Choroid plexus epithelial cell (primary cell): ENCODE results near the gene IL17REL.
A peak's percentile ranks its signal among the peaks of the same experiment; 100 is the strongest.
"Not testable (repeated sequence)": the region's sequence is repeated elsewhere in the genome, so short reads cannot be mapped to it uniquely, and the experiment has no call there.

Source experiments
- DNase-seq: peaks from one replicate; pipeline ENCODE4 v3.0.0-alpha.2; 2010; ENCODE audit warnings: low read depth
- H3K4me3 ChIP-seq: 2 replicates; pipeline ENCODE4 v1.5.1; 2011; ENCODE audit warnings: low read depth, mild to moderate bottlenecking, control low read depth, low read length, moderate library complexity
- TF ChIP-seq, protein P1 (sequence below): conservative IDR thresholded peaks from 2 replicates; pipeline ENCODE4 v1.5.1; 2011; ENCODE audit warnings: low read depth, mild to moderate bottlenecking, control low read depth, inconsistent platforms, low read length, moderate library complexity

IL17REL gene

DNA sequence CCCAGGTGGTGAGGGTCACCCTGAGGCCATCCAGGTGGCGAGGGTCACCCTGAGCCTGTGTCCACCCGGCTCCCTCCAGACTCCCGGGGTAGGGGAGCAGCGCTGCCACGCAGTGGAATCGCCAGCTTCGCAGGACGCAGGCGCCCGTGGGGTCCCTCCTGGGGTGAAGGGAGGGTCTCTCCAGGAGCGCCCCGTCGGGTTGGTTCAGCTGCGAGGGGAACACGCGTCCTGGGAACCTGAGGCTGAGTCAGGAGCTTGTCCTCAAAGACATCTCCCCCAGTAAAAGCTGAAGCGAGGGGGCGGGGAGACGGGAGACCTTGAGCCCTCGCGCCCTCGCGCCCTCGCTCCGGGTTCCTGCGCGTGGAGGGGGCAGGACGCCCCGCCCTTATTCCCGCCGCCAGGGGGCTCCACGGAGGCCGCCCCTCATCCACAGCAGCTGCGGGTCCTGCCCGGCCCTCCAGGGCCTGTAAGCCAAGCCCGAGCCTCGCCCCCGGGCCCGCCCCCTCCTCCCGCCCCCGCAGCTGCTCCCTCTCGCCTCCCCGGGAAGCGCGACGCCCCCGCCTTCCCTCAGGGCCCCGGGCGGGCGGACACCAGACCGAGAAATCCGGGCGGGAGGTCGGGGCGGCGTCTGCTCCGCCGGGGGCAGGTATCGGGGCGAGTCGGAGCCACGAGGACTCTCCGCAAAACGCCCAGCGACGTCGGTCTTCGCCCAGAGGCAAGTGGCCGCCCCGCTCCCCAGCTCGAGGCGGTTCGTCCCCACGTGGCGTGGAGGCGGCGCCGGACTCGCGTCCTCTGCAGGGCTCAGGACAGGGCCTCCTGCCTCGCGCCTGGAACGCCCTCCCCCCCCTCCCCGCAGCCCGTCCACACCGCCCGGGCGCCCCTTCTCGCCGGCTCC is 29.2 kb downstream of the IL17REL start:
- TF ChIP-seq, protein P1, sequence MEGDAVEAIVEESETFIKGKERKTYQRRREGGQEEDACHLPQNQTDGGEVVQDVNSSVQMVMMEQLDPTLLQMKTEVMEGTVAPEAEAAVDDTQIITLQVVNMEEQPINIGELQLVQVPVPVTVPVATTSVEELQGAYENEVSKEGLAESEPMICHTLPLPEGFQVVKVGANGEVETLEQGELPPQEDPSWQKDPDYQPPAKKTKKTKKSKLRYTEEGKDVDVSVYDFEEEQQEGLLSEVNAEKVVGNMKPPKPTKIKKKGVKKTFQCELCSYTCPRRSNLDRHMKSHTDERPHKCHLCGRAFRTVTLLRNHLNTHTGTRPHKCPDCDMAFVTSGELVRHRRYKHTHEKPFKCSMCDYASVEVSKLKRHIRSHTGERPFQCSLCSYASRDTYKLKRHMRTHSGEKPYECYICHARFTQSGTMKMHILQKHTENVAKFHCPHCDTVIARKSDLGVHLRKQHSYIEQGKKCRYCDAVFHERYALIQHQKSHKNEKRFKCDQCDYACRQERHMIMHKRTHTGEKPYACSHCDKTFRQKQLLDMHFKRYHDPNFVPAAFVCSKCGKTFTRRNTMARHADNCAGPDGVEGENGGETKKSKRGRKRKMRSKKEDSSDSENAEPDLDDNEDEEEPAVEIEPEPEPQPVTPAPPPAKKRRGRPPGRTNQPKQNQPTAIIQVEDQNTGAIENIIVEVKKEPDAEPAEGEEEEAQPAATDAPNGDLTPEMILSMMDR = peak; percentile 36
- no peak for DNase-seq
- H3K4me3 ChIP-seq = no peak overlapping the region

DNA sequence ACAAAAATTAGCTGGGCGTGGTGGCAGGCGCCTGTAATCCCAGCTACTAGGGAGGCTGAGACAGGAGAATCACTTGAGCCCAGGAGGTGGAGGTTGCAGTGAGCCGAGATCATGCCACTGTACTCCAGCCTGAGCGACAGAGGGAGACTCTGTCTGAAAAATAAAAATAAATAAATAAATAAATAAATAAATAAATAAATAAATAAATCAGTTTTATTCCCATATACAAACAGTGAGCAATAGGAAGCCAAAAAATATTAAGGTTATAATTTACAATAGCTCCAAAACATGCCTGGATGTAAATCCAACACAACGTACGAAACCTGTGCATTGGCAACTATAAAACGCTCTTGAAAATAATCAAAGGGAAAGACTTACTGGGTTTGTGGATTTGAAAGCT is 30.8 kb downstream of the IL17REL start:
- DNase-seq, H3K4me3 ChIP-seq: not testable (repeated sequence)

DNA sequence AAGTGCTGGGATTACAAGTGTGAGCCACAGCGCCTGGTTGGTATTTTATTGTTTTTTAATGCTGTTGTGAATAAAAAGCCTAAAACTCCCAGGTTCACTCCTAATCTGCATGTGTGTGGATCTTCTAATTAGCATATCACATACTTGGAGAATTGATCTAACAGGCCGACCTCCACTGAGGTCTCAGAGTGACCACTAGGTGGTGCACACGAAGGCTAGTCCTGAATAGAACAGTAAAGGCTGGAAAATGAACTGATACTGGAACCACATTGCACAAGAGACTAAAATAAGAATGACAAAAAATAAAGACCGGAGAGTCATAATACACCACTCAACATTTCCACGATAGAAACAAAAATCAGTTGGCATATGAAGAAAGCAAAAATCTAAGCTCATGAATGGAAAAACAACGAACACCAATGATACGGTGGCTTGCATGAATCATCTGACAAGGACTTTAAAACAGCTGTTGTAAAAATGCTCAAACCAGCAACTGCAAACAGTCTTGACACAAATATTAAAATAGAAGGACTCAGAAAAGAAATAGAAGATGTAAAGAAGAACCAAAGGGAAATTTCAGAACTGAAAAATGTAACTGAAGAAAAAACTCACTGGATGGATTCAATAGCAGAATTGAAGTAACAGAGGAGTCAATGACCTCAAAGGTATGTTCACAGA is 32.8 kb downstream of the IL17REL start:
- no peak overlapping the region for H3K4me3 ChIP-seq
- DNase-seq = peak; percentile 68
- TF ChIP-seq, protein P1 = peak; percentile 78

DNA sequence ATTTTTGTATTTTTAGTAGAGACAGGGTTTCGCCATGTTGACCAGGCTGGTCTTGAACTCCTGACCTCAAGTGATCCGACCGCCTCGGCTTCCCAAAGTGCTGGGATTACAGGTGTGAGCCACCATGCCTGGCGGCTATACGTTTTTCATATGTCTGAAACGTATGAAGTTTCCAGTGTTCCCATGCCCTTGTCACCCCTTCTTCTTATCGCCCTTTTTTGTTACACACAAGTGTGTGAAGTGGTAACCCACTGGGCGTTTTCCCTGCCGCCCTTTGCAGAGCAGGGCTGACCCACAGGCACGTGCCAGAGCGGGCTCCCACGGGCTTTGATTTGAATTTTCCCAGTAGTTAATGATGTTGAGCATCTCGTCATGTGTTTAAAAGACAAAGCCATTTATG is 35.0 kb downstream of the IL17REL start:
- H3K4me3 ChIP-seq = no peak overlapping the region
- DNase-seq = no peak
- TF ChIP-seq, protein P1 = no peak

DNA sequence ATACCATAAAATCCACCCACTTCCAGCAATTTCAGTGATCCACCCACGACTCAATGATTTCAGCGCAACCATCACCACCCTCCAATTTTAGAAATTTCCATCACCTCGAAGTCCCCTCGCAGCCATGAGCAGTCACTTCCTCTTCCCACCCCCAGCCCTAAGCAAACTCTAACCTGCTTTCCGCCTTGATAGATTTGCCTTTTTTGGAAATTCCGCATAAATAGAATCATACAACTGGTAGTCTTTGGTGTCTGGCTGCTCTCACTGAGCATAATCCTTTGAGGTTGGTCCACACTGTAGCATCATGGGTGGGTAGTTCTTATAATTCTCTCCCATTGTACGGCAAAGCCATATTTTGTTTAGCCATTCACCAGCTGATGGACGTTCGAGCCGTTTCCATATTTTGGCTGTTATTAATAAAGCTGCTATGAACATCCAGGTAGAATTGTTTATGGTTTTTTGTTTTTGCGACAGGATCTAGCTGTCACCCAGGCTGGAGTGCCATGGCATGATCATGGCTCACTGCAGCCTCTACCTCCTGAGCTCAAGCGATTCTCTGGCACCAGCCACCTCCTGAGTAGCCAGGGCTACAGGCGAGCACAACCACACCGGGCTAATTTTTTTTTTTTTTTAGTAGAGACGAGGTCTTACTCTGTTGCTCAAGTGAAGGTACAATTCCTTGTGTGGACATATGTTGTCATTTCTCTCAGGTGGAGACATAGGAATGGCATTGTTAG is 36.0 kb downstream of the IL17REL start:
- H3K4me3 ChIP-seq = no peak overlapping the region
- DNase-seq = no peak
- TF ChIP-seq, protein P1 = no peak

DNA sequence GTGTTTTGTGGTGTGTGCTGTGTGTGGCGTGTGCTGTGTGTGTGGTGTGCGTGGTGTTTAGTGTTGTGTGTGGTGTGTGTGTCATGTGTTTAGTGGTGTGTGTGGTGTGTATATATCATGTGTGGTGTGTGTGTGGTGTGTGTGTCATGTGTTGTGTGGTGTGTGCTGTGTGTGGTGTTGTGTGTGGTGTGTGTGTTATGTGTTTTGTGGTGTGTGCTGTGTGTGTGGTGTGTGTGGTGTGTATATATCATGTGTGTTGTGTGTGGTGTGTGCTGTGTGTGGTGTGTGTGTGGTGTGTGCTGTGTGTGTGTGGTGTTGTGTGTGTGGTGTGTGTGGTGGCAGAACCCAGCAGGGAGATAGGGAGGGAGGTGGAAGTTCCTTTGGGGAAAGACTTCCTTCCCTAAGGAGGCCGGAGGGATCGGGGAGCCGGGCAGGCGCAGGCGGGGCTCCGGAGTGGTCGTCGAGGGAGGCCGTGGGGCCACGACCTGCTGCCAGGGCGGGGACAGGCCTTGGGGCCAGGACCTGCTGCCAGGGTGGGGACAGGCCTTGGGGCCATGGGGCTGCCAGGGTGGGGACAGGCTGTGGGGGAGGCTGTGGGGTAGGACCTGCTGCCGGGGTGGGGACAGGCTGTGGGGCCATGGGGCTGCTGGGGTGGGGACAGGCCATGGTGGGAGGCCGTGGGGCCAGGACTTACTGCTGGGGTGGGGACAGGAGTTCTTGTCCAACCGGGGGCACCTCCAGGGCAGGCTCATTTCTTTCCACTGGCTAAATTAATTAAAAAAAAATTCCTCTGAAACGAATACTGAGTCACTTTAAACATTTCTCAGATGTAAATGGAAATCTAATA is 36.8 kb downstream of the IL17REL start:
- DNase-seq = no peak
- TF ChIP-seq, protein P1 = no peak
- no peak overlapping the region for H3K4me3 ChIP-seq
